ENCODE data around the gene NPFFR1. TPM values are rescaled to one million over a fixed set of nuclear protein-coding genes. Genes with fewer than 3 reads are reported as not detected.

The NPFFR1 gene
- total and polyA plus RNA-seq, 2 experiments from 2014 or later = 0.03 to 0.05 TPM

DNA sequence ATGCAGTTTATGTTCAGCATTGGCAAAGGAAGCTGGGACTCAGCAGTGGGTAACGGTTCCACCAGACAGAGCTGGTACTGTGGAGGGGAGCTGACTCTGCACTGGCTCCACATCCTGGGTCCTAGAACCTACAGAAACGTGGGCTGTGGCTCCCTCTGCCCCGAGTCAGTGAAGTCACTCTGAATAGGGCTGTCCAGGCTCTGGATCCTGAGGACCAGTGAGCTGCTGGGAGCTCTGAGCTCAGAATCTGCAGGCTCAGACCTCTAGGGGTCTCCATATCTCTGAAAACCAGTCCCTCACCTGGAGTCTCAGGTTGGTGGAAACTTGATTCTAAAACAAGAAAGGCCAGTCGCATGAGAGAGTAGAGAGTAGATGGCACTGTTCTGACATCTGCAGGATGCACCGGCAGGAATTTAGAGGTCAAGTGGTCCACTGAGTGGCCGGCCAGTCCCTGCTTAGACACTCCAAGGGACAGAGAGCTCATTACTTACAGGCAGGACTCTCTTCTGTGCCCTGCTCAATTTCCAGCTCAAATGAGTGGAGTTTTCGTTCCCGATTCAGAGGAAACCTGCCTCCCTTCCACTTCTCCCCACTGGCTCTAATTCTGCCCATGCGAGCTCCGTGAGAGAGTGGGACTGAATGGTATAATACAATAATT lies 18.6 kb downstream of the NPFFR1 start:
- Mint-ChIP-seq H3K27me3 (ENCODE audit: insufficient read depth, low read depth, poor library complexity) (peaks cover 9% of the 10 kb centered on the region), H3K27ac (no peak overlapping the region), H3K4me1 (no peaks in the 10 kb centered on the region; the same call in 2 of the 3 replicates), H3K36me3 (ENCODE audit: low read depth) (no peaks in the 10 kb centered on the region), H3K4me3 (no peak overlapping the region), H3K9me3 (no peaks in the 10 kb centered on the region; the same call in 2 of the 3 replicates)
- H3K36me3 ChIP-seq (ENCODE audit: insufficient read depth) = no peaks in the 10 kb centered on the region
- no peaks in the 10 kb centered on the region for H3K79me2 ChIP-seq (replicated peaks; ENCODE audit: insufficient read depth)
- H3K9me2 ChIP-seq (ENCODE audit: insufficient read depth) = no peaks in the 10 kb centered on the region
- ATAC-seq = peak; percentile 99
- TF ChIP-seq, protein P1, sequence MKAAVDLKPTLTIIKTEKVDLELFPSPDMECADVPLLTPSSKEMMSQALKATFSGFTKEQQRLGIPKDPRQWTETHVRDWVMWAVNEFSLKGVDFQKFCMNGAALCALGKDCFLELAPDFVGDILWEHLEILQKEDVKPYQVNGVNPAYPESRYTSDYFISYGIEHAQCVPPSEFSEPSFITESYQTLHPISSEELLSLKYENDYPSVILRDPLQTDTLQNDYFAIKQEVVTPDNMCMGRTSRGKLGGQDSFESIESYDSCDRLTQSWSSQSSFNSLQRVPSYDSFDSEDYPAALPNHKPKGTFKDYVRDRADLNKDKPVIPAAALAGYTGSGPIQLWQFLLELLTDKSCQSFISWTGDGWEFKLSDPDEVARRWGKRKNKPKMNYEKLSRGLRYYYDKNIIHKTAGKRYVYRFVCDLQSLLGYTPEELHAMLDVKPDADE (IDR thresholded peaks at IDR 0.05) = no peak
- TF ChIP-seq, protein P2, sequence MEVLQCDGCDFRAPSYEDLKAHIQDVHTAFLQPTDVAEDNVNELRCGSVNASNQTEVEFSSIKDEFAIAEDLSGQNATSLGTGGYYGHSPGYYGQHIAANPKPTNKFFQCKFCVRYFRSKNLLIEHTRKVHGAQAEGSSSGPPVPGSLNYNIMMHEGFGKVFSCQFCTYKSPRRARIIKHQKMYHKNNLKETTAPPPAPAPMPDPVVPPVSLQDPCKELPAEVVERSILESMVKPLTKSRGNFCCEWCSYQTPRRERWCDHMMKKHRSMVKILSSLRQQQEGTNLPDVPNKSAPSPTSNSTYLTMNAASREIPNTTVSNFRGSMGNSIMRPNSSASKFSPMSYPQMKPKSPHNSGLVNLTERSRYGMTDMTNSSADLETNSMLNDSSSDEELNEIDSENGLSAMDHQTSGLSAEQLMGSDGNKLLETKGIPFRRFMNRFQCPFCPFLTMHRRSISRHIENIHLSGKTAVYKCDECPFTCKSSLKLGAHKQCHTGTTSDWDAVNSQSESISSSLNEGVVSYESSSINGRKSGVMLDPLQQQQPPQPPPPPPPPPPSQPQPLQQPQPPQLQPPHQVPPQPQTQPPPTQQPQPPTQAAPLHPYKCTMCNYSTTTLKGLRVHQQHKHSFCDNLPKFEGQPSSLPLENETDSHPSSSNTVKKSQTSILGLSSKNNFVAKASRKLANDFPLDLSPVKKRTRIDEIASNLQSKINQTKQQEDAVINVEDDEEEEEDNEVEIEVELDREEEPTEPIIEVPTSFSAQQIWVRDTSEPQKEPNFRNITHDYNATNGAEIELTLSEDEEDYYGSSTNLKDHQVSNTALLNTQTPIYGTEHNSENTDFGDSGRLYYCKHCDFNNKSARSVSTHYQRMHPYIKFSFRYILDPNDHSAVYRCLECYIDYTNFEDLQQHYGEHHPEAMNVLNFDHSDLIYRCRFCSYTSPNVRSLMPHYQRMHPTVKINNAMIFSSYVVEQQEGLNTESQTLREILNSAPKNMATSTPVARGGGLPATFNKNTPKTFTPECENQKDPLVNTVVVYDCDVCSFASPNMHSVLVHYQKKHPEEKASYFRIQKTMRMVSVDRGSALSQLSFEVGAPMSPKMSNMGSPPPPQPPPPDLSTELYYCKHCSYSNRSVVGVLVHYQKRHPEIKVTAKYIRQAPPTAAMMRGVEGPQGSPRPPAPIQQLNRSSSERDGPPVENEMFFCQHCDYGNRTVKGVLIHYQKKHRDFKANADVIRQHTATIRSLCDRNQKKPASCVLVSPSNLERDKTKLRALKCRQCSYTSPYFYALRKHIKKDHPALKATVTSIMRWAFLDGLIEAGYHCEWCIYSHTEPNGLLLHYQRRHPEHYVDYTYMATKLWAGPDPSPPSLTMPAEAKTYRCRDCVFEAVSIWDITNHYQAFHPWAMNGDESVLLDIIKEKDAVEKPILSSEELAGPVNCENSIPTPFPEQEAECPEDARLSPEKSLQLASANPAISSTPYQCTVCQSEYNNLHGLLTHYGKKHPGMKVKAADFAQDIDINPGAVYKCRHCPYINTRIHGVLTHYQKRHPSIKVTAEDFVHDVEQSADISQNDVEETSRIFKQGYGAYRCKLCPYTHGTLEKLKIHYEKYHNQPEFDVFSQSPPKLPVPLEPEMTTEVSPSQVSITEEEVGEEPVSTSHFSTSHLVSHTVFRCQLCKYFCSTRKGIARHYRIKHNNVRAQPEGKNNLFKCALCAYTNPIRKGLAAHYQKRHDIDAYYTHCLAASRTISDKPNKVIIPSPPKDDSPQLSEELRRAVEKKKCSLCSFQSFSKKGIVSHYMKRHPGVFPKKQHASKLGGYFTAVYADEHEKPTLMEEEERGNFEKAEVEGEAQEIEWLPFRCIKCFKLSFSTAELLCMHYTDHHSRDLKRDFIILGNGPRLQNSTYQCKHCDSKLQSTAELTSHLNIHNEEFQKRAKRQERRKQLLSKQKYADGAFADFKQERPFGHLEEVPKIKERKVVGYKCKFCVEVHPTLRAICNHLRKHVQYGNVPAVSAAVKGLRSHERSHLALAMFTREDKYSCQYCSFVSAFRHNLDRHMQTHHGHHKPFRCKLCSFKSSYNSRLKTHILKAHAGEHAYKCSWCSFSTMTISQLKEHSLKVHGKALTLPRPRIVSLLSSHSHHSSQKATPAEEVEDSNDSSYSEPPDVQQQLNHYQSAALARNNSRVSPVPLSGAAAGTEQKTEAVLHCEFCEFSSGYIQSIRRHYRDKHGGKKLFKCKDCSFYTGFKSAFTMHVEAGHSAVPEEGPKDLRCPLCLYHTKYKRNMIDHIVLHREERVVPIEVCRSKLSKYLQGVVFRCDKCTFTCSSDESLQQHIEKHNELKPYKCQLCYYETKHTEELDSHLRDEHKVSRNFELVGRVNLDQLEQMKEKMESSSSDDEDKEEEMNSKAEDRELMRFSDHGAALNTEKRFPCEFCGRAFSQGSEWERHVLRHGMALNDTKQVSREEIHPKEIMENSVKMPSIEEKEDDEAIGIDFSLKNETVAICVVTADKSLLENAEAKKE (CRISPR knock-in tag; IDR thresholded peaks at IDR 0.05) = peak; percentile 95
- TF ChIP-seq, protein P3, sequence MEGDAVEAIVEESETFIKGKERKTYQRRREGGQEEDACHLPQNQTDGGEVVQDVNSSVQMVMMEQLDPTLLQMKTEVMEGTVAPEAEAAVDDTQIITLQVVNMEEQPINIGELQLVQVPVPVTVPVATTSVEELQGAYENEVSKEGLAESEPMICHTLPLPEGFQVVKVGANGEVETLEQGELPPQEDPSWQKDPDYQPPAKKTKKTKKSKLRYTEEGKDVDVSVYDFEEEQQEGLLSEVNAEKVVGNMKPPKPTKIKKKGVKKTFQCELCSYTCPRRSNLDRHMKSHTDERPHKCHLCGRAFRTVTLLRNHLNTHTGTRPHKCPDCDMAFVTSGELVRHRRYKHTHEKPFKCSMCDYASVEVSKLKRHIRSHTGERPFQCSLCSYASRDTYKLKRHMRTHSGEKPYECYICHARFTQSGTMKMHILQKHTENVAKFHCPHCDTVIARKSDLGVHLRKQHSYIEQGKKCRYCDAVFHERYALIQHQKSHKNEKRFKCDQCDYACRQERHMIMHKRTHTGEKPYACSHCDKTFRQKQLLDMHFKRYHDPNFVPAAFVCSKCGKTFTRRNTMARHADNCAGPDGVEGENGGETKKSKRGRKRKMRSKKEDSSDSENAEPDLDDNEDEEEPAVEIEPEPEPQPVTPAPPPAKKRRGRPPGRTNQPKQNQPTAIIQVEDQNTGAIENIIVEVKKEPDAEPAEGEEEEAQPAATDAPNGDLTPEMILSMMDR (conservative IDR thresholded peaks at IDR 0.05; ENCODE audit: low read depth in 2 of 2) = peak; percentile 67 to 78
- no peak for TF ChIP-seq NANOG (IDR thresholded peaks at IDR 0.05; ENCODE audit: borderline replicate concordance)
- TF ChIP-seq REST (IDR thresholded peaks at IDR 0.05; ENCODE audit: unreplicated experiment) = no peak
- no peak for TF ChIP-seq JUNB (IDR thresholded peaks at IDR 0.05; ENCODE audit: unreplicated experiment)
- H3K4me3 ChIP-seq = no peak overlapping the region
- H3K27ac ChIP-seq (ENCODE audit: low read depth) = no peak overlapping the region
- no peaks in the 10 kb centered on the region for H4K20me1 ChIP-seq (replicated peaks; ENCODE audit: insufficient read depth)
- peak; percentile 91 for DNase-seq (ENCODE audit: low spot score)
- no peaks in the 10 kb centered on the region for H3K27me3 ChIP-seq (ENCODE audit: insufficient read depth)
- H3K4me2 ChIP-seq = no peak overlapping the region
- H3F3A ChIP-seq (replicated peaks; ENCODE audit: low read depth) = no peaks in the 10 kb centered on the region
- H2AFZ ChIP-seq = no peak overlapping the region
- H3K4me1 ChIP-seq (ENCODE audit: insufficient read depth) = no peaks in the 10 kb centered on the region
